Esophagus squamous epithelium (tissue), 5 donors: Measurements from ENCODE around the gene EOLA2. TPM values are rescaled to one million over a fixed set of nuclear protein-coding genes. Genes with fewer than 3 reads are reported as not detected.
"Not testable (repeated sequence)": the region's sequence is repeated elsewhere in the genome, so short reads cannot be mapped to it uniquely, and the experiment has no call there.

Experiments
- DNase-seq: peaks from one replicate; lab custom pipeline; 2025; lab: John Stamatoyannopoulos, UW
- H3K27ac ChIP-seq, 4 donors: fragments of 200-600 bp; sonication (generic); one replicate each; pipeline ENCODE4 v1.5.1; 2016 to 2019; ENCODE audit warnings: mild to moderate bottlenecking in 1 of 4
- H3K27me3 ChIP-seq, 4 donors: fragments of 200-600 bp; sonication (generic); 1 replicate in 3 of 4; 2 replicates in 1 of 4; pipeline versions ENCODE4 v1.5.1 to v1.6.0; 2017 to 2021; ENCODE audit warnings: antibody characterized with exemption in 1 of 4
- H3K36me3 ChIP-seq, 3 donors: fragments of 200-600 bp; sonication (generic); one replicate each; pipeline ENCODE4 v1.5.1; 2016 to 2019
- H3K4me1 ChIP-seq, 3 donors: fragments of 200-600 bp; sonication (generic); one replicate each; pipeline ENCODE4 v1.5.1; 2017 to 2019
- H3K4me3 ChIP-seq, 4 donors: fragments of 200-600 bp; sonication (generic); 1 replicate in 3 of 4; 2 replicates in 1 of 4; pipeline ENCODE4 v1.5.1; 2016 to 2019; ENCODE audit warnings: mild to moderate bottlenecking in 2 of 4, moderate library complexity in 1 of 4
- H3K9me3 ChIP-seq, 3 donors: fragments of 200-600 bp; sonication (generic); one replicate each; pipeline ENCODE4 v1.5.1; 2016 to 2019
- POLR2A ChIP-seq, 4 donors: fragments of 450-650 bp; IDR thresholded peaks; one replicate each; pipeline ENCODE4 v1.6.1; 2017; ENCODE audit warnings: antibody characterized with exemption in 4 of 4, mild to moderate bottlenecking in 4 of 4, moderate library complexity in 3 of 4
- WGBS, 2 donors: methylation state at CpG; one replicate each; pipeline ENCODE4 v1.1.5; 2018; 5-methylcytosine and 5-hydroxymethylcytosine counted together
- intact Hi-C: fragments of 100-400 bp; cut with DNase I; formaldehyde crosslinking; loops from one replicate; pipeline ENCODE4 v1.15.0; 2022
- total RNA-seq, 4 donors: library from RNA; depleted of rRNA; stranded (reverse); fragments of >200 nt; gene quantifications; one replicate each; pipeline ENCODE4 v1.1.0, GENCODE V29; 2016
- TF ChIP-seq, protein P1 (sequence below), 6 experiments: fragments of 450-650 bp in 4 of 6; fragments of 200-600 bp in 2 of 6; sonication (generic) in 2 of 6; IDR thresholded peaks; one replicate each; pipeline ENCODE4 v1.5.1; 2016 to 2019; ENCODE audit warnings: antibody characterized with exemption in 6 of 6, mild to moderate bottlenecking in 4 of 6, moderate library complexity in 4 of 6
- donor health status: DM: yes; HTN: yes; CAD: no.

EOLA2 gene
- total RNA-seq, 4 donors from 2014 or later: 12.7 to 23.3 (median 19.0) TPM

- H3K4me3 ChIP-seq, H3K9me3 ChIP-seq, H3K27ac ChIP-seq, H3K27me3 ChIP-seq, H3K36me3 ChIP-seq, DNase-seq, H3K4me1 ChIP-seq, intact Hi-C loops: not testable (repeated sequence)
- 80% methylated on average over 1 of the region's 1 CpG; no CpG with 5 or more reads in 1 of the 2 donors for WGBS, 2 donors
Observed at GRCh38 chrX:149928635-149929034, 9.7 kb downstream of the EOLA2 start.

DNA sequence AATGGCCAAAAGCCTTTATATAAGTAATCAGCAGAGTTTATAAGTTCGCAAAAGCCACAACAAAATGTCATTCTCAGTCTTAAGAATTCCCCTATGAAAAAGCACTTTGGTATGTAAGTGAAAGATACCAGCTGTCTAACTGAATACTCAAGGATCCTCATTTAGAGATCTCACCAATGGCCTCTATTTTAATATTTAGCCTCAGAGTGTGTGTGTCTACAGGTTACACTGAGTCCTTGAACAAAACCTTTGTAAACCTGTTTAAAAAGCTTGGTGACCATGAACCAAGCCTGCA is 10.4 kb downstream of the EOLA2 start:
- H3K27me3 ChIP-seq: not testable (repeated sequence)

DNA sequence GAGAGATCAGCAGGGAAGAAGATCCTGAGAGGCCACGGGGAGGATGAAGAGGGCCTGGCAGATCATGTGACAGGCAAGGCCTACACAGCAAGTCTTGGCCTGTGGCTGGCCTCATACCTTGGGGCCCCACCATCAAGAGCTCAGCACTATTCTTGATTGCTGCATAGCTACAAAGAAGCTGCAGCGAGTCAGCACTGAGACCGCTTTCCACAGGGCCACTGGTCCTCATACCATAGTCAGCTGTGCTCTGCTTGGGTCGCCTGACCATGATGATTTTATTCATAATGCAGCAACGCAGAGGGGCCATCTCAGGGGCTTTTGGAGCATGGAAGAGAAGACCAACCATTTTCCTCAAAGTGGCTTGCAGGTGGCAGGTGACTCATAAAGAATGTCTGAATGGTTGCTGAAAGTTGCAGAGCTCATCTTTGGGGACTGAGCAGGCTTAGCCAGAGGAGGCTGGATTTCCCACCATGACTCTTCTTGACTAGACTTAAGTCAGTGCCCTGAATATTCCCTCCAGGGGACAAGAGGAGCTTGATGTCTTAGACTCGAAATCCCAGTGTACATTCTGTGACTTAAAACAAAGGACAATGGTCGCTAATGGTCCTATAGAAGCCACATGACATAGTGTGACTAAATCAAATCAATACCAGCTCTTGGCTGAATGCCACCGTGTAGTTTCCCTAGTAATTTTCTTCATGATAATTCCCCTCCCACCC is 10.9 kb downstream of the EOLA2 start:
- H3K36me3 ChIP-seq, H3K4me1 ChIP-seq, DNase-seq, H3K9me3 ChIP-seq, H3K27ac ChIP-seq, H3K27me3 ChIP-seq, H3K4me3 ChIP-seq, intact Hi-C loops: not testable (repeated sequence)
- WGBS, 2 donors: no CpG with 5 or more reads among the region's 8 CpGs

More for the DNA sequence above, 10.4 kb downstream of the EOLA2 start:
- H3K4me3 ChIP-seq, DNase-seq, H3K27ac ChIP-seq, intact Hi-C loops, H3K4me1 ChIP-seq, H3K36me3 ChIP-seq, H3K9me3 ChIP-seq: not testable (repeated sequence)
- WGBS, 2 donors: no CpG with 5 or more reads among the region's 1 CpG

DNA sequence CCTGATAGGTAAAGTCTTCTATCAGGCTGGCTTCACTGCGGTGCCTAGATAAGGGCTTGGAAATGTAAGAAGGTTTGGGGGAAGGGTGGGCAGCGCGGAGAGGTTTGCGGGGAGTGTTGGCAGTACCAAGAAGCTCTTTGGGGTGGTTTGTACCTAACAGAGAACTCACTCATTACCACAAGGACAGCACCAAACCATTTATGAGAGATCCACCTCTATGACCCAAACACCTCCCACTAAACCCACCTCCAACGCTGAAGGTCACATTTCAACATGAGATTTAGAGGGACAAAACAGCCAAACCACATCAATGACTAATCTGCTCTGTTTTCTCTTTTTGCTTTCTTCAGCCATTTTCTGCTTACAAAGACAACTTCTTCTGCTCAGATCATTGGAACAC is 13.9 kb downstream of the EOLA2 start:
- H3K4me3 ChIP-seq, intact Hi-C loops, H3K4me1 ChIP-seq, H3K27me3 ChIP-seq, DNase-seq, H3K9me3 ChIP-seq, H3K36me3 ChIP-seq, H3K27ac ChIP-seq: not testable (repeated sequence)
- WGBS, 2 donors: no CpG with 5 or more reads among the region's 5 CpGs

DNA sequence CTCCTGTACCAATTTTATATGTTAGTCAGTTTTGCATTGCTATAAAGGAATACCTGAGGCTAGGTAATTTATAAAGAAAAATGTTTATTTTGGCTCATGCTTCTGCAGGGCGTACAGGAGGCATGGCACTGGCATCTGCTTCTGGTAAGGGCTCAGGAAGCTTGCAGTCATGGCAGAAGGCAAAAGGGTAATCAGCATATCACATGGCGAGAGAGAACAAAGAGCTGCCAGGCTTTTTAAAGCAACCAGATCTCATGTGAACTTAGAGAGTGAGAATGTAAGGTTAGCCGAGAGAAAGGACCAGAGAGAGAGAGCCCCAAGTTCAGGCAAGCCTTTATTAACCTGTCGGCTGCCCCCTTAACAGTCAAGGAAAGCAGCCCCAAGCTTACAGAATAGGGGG is 14.5 kb downstream of the EOLA2 start:
- H3K4me1 ChIP-seq, H3K4me3 ChIP-seq, intact Hi-C loops, DNase-seq, H3K27me3 ChIP-seq, H3K27ac ChIP-seq, H3K36me3 ChIP-seq, H3K9me3 ChIP-seq: not testable (repeated sequence)
- WGBS, 2 donors: no CpG with 5 or more reads among the region's 4 CpGs

DNA sequence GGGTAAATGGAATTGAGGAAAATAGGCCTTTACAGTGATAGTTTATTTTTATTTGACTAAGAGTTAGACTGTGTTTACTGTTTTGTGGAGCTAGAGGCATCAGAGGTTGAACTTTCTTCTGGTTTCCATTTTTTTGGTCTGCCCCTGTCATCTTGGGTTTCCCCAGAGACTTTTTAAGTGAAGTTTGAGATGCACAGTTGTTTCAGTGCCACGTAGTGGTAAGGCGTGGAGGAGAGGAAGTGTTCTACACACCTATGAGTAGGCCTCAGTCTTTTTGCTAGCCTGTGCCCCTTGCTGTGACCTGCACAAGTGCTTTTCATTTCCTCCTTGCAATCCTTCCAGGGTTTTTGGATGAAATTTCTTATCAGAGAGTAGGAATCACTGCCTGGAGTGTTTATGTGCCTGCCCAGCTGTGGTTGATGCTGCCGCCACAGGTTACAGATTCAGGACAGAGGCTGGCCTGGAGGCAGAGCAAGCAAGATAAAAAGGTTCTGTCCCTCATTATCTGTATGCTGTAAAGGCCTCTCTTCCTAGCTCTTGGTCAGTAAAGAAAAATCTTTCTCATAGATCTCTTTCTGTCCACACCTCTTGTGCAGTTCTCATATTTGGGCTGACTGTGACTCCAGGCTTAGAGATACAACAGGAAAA is 21.4 kb downstream of the EOLA2 start:
- Histone ChIP-seq H3K27ac (no peak overlapping the region), H3K36me3 (no peaks in the 10 kb centered on the region), H3K9me3 (no peaks in the 10 kb centered on the region), H3K27me3 (no peaks in the 10 kb centered on the region), H3K4me3 (no peak overlapping the region), H3K4me1 (no peaks in the 10 kb centered on the region)
- no peak for DNase-seq
- intact Hi-C loops: no loop called here
- WGBS, 2 donors: 69 to 90% methylated on average over 2 to 3 of the region's 3 CpGs
- no peak for TF ChIP-seq POLR2A (IDR thresholded peaks at IDR 0.05)
- TF ChIP-seq, protein P1, sequence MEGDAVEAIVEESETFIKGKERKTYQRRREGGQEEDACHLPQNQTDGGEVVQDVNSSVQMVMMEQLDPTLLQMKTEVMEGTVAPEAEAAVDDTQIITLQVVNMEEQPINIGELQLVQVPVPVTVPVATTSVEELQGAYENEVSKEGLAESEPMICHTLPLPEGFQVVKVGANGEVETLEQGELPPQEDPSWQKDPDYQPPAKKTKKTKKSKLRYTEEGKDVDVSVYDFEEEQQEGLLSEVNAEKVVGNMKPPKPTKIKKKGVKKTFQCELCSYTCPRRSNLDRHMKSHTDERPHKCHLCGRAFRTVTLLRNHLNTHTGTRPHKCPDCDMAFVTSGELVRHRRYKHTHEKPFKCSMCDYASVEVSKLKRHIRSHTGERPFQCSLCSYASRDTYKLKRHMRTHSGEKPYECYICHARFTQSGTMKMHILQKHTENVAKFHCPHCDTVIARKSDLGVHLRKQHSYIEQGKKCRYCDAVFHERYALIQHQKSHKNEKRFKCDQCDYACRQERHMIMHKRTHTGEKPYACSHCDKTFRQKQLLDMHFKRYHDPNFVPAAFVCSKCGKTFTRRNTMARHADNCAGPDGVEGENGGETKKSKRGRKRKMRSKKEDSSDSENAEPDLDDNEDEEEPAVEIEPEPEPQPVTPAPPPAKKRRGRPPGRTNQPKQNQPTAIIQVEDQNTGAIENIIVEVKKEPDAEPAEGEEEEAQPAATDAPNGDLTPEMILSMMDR (IDR thresholded peaks at IDR 0.05): no peak

DNA sequence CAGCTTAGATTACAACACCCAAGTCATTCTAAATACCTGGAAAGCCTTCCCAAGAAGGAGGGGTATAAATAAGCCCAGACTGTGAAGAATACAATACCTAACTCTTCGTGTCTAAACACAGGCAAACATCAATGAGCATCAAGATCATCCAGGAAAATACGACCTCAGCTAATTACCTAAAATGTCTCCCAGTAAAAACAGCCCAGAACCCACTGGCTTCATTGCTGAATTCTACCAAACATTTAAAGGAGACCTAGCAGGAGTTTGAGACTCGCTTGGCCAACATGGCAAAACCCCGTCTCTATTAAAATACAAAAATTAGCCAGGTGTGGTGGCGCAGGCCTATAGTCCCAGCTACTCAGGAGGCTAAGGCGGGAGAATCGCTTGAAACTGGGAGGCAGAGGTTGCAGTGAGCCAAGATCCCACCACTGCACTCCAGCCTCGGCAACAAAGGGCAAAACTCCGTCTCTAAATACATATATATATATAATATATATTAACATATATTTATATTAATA is 28.1 kb downstream of the EOLA2 start:
- WGBS, 2 donors: 80 to 96% methylated on average over 9 of the region's 9 CpGs
- no peak for TF ChIP-seq POLR2A (IDR thresholded peaks at IDR 0.05)
- TF ChIP-seq, protein P1 (IDR thresholded peaks at IDR 0.05): no peak

More for the DNA sequence above, 28.1 kb downstream of the EOLA2 start:
- no peaks in the 10 kb centered on the region for H3K4me1 ChIP-seq
- no peak for DNase-seq
- H3K36me3 ChIP-seq: no peaks in the 10 kb centered on the region
- intact Hi-C loops: no loop called here
- no peak overlapping the region for H3K27ac ChIP-seq
- H3K27me3 ChIP-seq: no peaks in the 10 kb centered on the region
- H3K9me3 ChIP-seq: no peaks in the 10 kb centered on the region
- no peak overlapping the region for H3K4me3 ChIP-seq
